ENCODE measurements around the gene N4BP2L2. TPM values are rescaled to one million over a fixed set of nuclear protein-coding genes. Genes with fewer than 3 reads are reported as not detected.

Gene N4BP2L2
- polyA plus RNA-seq, 1 donor from 2014 or later = 317 TPM

- no peaks in the 10 kb centered on the region for H3F3A ChIP-seq (ENCODE audit: insufficient read depth, low read length, poor library complexity, severe bottlenecking)
- no peaks in the 10 kb centered on the region for H3K9me2 ChIP-seq (ENCODE audit: insufficient read depth, low read length)
- peaks cover 19% of the 10 kb centered on the region for H3K36me3 ChIP-seq (ENCODE audit: insufficient read depth, low read length)
- H3K27me3 ChIP-seq (ENCODE audit: insufficient read depth, low read depth, low read length) = no peaks in the 10 kb centered on the region
- peak overlapping the region; percentile 75 for H2AFZ ChIP-seq (ENCODE audit: low read depth, low read length)
- peak overlapping the region; percentile 75 for H3K9ac ChIP-seq (ENCODE audit: low read length)
- H3K79me2 ChIP-seq (replicated peaks; ENCODE audit: insufficient read depth, low read length) = peaks cover 48% of the 10 kb centered on the region
- H3K27ac ChIP-seq (ENCODE audit: low read length) = peak overlapping the region; percentile 83
- H3K4me2 ChIP-seq (ENCODE audit: low read length) = peak overlapping the region; percentile 52
- H3K4me3 ChIP-seq (ENCODE audit: low read length) = peak overlapping the region; percentile 75
- H3K9me3 ChIP-seq (ENCODE audit: low read length) = no peaks in the 10 kb centered on the region
- TF ChIP-seq MXI1 (conservative IDR thresholded peaks at IDR 0.05; ENCODE audit: poor library complexity, severe bottlenecking) = peak; percentile 65
- TF ChIP-seq EP300 (conservative IDR thresholded peaks at IDR 0.05; ENCODE audit: poor library complexity, severe bottlenecking) = no peak
- peak; percentile 57 for TF ChIP-seq TAF1 (IDR thresholded peaks at IDR 0.05; ENCODE audit: low read depth)
- H4K20me1 ChIP-seq (ENCODE audit: insufficient read depth) = no peaks in the 10 kb centered on the region
Observed at GRCh38 chr13:32538143-32538620, 413 bp downstream of the N4BP2L2 start.

DNA sequence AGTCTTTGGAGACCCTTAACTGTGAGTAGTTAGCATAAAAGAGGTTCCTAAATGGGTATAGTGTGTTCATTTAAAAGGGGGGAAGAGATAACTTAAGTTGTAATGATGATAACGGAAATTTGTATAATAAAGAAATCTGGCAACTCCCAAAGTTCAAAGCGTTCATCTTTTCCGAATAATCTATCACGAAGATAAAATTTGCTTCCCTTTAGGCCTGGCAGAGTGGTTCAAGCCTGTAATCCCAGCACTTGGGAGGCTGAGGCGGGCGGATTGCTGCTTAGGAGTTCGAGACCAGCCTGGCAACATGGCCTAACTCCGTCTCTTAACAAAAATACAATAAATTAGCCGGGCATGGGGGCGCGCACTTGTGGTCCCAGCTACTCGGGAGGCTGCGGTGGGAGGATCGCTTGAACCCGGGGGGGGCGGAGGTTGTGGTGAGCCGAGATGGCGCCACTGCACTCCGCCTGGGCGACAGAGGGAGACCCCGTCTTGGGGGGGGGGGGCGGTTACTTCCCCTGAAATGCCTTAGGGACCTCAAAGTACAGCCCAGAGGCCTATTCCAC is 934 bp downstream of the N4BP2L2 start:
- H3K36me3 ChIP-seq (ENCODE audit: insufficient read depth, low read length) = peaks cover 19% of the 10 kb centered on the region
- H3K27ac ChIP-seq (ENCODE audit: low read length) = peak overlapping the region; percentile 83
- H3F3A ChIP-seq (ENCODE audit: insufficient read depth, low read length, poor library complexity, severe bottlenecking) = no peaks in the 10 kb centered on the region
- no peaks in the 10 kb centered on the region for H3K27me3 ChIP-seq (ENCODE audit: insufficient read depth, low read depth, low read length)
- H4K20me1 ChIP-seq (ENCODE audit: insufficient read depth) = no peaks in the 10 kb centered on the region
- H2AFZ ChIP-seq (ENCODE audit: low read depth, low read length) = peak overlapping the region; percentile 75
- peak overlapping the region; percentile 52 for H3K4me2 ChIP-seq (ENCODE audit: low read length)
- no peaks in the 10 kb centered on the region for H3K9me3 ChIP-seq (ENCODE audit: low read length)
- peak overlapping the region; percentile 75 for H3K9ac ChIP-seq (ENCODE audit: low read length)
- H3K9me2 ChIP-seq (ENCODE audit: insufficient read depth, low read length) = no peaks in the 10 kb centered on the region
- TF ChIP-seq EZH2 (IDR thresholded peaks at IDR 0.05; ENCODE audit: borderline replicate concordance, insufficient read depth, low read length, poor library complexity, severe bottlenecking) = no peak
- no peak for TF ChIP-seq REST (IDR thresholded peaks at IDR 0.05; ENCODE audit: borderline replicate concordance)
- no peak for TF ChIP-seq POLR2AphosphoS5 (IDR thresholded peaks at IDR 0.05)
- no peak for TF ChIP-seq TAF1 (IDR thresholded peaks at IDR 0.05; ENCODE audit: low read depth)
- no peak for TF ChIP-seq EP300 (conservative IDR thresholded peaks at IDR 0.05; ENCODE audit: poor library complexity, severe bottlenecking)
- no peak for TF ChIP-seq MXI1 (conservative IDR thresholded peaks at IDR 0.05; ENCODE audit: poor library complexity, severe bottlenecking)
- no peak for TF ChIP-seq CTCF (IDR thresholded peaks at IDR 0.05; ENCODE audit: poor library complexity, severe bottlenecking)
- no peak for TF ChIP-seq SMC3 (conservative IDR thresholded peaks at IDR 0.05; ENCODE audit: poor library complexity)
- no peak for TF ChIP-seq RAD21 (conservative IDR thresholded peaks at IDR 0.05)
- peak overlapping the region; percentile 75 for H3K4me3 ChIP-seq (ENCODE audit: low read length)
- H3K79me2 ChIP-seq (replicated peaks; ENCODE audit: insufficient read depth, low read length) = peaks cover 52% of the 10 kb centered on the region

Data from neural cell (in vitro differentiated cells).